ENCODE results near the gene MGAT4A.

DNA sequence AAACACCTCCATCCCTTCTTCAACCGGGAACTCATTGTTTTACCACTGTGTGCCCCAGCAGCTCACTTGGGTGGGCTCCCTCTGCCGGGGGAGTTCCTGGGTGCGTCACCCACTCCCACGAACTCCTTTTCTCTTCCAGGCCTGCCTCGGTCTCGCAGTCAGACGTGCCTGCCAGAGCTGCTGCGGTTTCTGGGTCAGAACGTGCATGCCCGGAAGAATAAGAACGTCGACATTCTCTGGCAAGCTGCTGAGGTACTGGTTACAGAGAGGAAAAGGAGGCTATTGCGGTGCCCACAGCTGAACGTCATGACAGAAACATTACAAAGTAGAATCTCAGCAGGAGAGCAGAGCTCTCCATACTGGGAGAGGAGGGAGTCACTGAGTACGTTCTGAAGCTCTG is 158.3 kb downstream of the MGAT4A start:
- TF ChIP-seq, protein P1, sequence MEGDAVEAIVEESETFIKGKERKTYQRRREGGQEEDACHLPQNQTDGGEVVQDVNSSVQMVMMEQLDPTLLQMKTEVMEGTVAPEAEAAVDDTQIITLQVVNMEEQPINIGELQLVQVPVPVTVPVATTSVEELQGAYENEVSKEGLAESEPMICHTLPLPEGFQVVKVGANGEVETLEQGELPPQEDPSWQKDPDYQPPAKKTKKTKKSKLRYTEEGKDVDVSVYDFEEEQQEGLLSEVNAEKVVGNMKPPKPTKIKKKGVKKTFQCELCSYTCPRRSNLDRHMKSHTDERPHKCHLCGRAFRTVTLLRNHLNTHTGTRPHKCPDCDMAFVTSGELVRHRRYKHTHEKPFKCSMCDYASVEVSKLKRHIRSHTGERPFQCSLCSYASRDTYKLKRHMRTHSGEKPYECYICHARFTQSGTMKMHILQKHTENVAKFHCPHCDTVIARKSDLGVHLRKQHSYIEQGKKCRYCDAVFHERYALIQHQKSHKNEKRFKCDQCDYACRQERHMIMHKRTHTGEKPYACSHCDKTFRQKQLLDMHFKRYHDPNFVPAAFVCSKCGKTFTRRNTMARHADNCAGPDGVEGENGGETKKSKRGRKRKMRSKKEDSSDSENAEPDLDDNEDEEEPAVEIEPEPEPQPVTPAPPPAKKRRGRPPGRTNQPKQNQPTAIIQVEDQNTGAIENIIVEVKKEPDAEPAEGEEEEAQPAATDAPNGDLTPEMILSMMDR (IDR thresholded peaks at IDR 0.05 in 4 of 5, conservative IDR thresholded peaks at IDR 0.05 in 1 of 5), result no peak
- TF ChIP-seq POLR2A (IDR thresholded peaks at IDR 0.05), result no peak

Measured in gastrocnemius medialis (tissue), 4 donors.